Activated CD4-positive, alpha-beta T cell treated with anti-CD3 and anti-CD28 coated beads, Interleukin-2, amount 10 ng/mL, durations not matched to agents 7 days and 5 days (primary cell): Measurements from ENCODE around the gene DRAXIN. TPM values are rescaled to one million over a fixed set of nuclear protein-coding genes. Genes with fewer than 3 reads are reported as not detected.

Experiments
- CTCF ChIA-PET: fragments of 350-600 bp; sonication (Branson Sonifier 250); formaldehyde crosslinking; loops from one replicate; lab custom pipeline; 2021; ENCODE audit warnings: antibody characterized with exemption; lab: Charles Lee
- POLR2A ChIA-PET: fragments of 350-600 bp; sonication (Branson Sonifier 250); formaldehyde crosslinking; loops from one replicate; lab custom pipeline; 2021; ENCODE audit warnings: antibody characterized with exemption; lab: Charles Lee
- DNase-seq: peaks from one replicate; pipeline ENCODE4 v3.0.0-alpha.2; 2020
- H3K27ac Mint-ChIP-seq: one replicate; pipeline ENCODE4 v1.8.0; 2021; ENCODE audit warnings: mild to moderate bottlenecking, moderate library complexity, mixed read lengths
- H3K27me3 Mint-ChIP-seq: one replicate; pipeline ENCODE4 v1.8.0; 2021; ENCODE audit warnings: mixed read lengths
- H3K36me3 Mint-ChIP-seq: one replicate; pipeline ENCODE4 v1.8.0; 2021; ENCODE audit warnings: low read depth, mixed read lengths
- H3K4me1 Mint-ChIP-seq: one replicate; pipeline ENCODE4 v1.8.0; 2021; ENCODE audit warnings: mixed read lengths
- H3K4me3 Mint-ChIP-seq: one replicate; pipeline ENCODE4 v1.8.0; 2021; ENCODE audit warnings: mild to moderate bottlenecking, moderate library complexity, mixed read lengths
- H3K9me3 Mint-ChIP-seq: one replicate; pipeline ENCODE4 v1.8.0; 2021; ENCODE audit warnings: mixed read lengths
- total RNA-seq, 2 experiments: library from RNA; stranded (reverse); gene quantifications; one replicate each; pipeline ENCODE4 v1.2.3, GENCODE V29; 2021

DRAXIN gene
- total RNA-seq, 2 experiments from 2014 or later: 0.54 to 0.62 TPM

GRCh38 chr1:11680270-11681070, 11.0 kb upstream of the DRAXIN start:
- Mint-ChIP-seq H3K9me3 (no peaks in the 10 kb centered on the region), H3K4me1 (peaks cover 17% of the 10 kb centered on the region), H3K4me3 (peak overlapping the region; percentile 80), H3K36me3 (peaks cover 4% of the 10 kb centered on the region), H3K27ac (peak overlapping the region; percentile 77), H3K27me3 (peaks cover 13% of the 10 kb centered on the region)
- DNase-seq: no peak
- POLR2A ChIA-PET: interaction anchor here (1.7 kb wide), 1 partner anchor 16 kb away, joined by 8 read pairs; the partner anchor contains the start of gene FBXO6
- CTCF ChIA-PET: interaction anchor here (1.0 to 3.9 kb wide), 4 partner anchors 17 to 50 kb away, joined by 3 to 32 read pairs (median 4); partner anchors contain the start of gene FBXO6

- no peaks in the 10 kb centered on the region for H3K9me3 Mint-ChIP-seq
- DNase-seq: peak; percentile 91
- peaks cover 17% of the 10 kb centered on the region for H3K4me1 Mint-ChIP-seq
- H3K27me3 Mint-ChIP-seq: peaks cover 14% of the 10 kb centered on the region
- H3K27ac Mint-ChIP-seq: peak within 1 kb of the TSS; percentile 87
- H3K36me3 Mint-ChIP-seq: no peaks in the 10 kb centered on the region
- ChIA-PET POLR2A (interaction anchor here (1.7 kb wide), 1 partner anchor 17 kb away, joined by 8 read pairs; the partner anchor contains the start of gene FBXO6), CTCF (interaction anchor here (0.9 to 3.9 kb wide), 8 partner anchors 9 to 49 kb away, joined by 3 to 32 read pairs (median 3); partner anchors contain the start of gene FBXO6)
- peak within 1 kb of the TSS; percentile 80 for H3K4me3 Mint-ChIP-seq
Measured at GRCh38 chr1:11681071-11681771, 10.3 kb upstream of the DRAXIN start, which contains the start of gene MAD2L2. TSS of gene MAD2L2 (minus strand) at chr1:11681148. CDS start at chr1:11680601, 547 bp downstream.

- no peaks in the 10 kb centered on the region for H3K9me3 Mint-ChIP-seq
- peak overlapping the region; percentile 58 for H3K4me3 Mint-ChIP-seq
- H3K27me3 Mint-ChIP-seq: peaks cover 14% of the 10 kb centered on the region
- ChIA-PET POLR2A (interaction anchor here (0.7 kb wide), 1 partner anchor 227 kb away, joined by 3 read pairs; no protein-coding TSS in a partner anchor), CTCF (interaction anchor here (1.1 to 3.9 kb wide), 6 partner anchors 12 to 37 kb away, joined by 3 to 32 read pairs (median 6); partner anchors contain the start of gene FBXO6)
- peaks cover 17% of the 10 kb centered on the region for H3K4me1 Mint-ChIP-seq
- H3K27ac Mint-ChIP-seq: no peak overlapping the region
- no peak for DNase-seq
- H3K36me3 Mint-ChIP-seq: no peaks in the 10 kb centered on the region
Measured at GRCh38 chr1:11682287-11682771, 9.2 kb upstream of the DRAXIN start.

GRCh38 chr1:11682799-11683198, 8.7 kb upstream of the DRAXIN start:
- Mint-ChIP-seq H3K4me1 (peaks cover 17% of the 10 kb centered on the region), H3K36me3 (no peaks in the 10 kb centered on the region), H3K4me3 (no peak overlapping the region), H3K9me3 (no peaks in the 10 kb centered on the region), H3K27ac (no peak overlapping the region), H3K27me3 (peaks cover 17% of the 10 kb centered on the region)
- CTCF ChIA-PET: interaction anchor here (1.2 to 3.9 kb wide), 5 partner anchors 11 to 645 kb away, joined by 4 to 32 read pairs (median 4); partner anchors contain the start of gene FBXO6
- POLR2A ChIA-PET: interaction anchor here (0.7 kb wide), 1 partner anchor 30 kb away, joined by 3 read pairs; no protein-coding TSS in a partner anchor
- no peak for DNase-seq

- peaks cover 27% of the 10 kb centered on the region for H3K27me3 Mint-ChIP-seq
- CTCF ChIA-PET: interaction anchor here (1.4 to 3.9 kb wide), 3 partner anchors 12 to 646 kb away, joined by 4 to 32 read pairs (median 4); partner anchors contain the start of gene FBXO6
Measured at GRCh38 chr1:11684070-11684469, 7.4 kb upstream of the DRAXIN start.

GRCh38 chr1:11685210-11685752, 6.2 kb upstream of the DRAXIN start:
- Mint-ChIP-seq H3K4me1 (peaks cover 7% of the 10 kb centered on the region), H3K27ac (no peak overlapping the region), H3K36me3 (no peaks in the 10 kb centered on the region), H3K4me3 (no peak overlapping the region), H3K27me3 (peaks cover 38% of the 10 kb centered on the region), H3K9me3 (no peaks in the 10 kb centered on the region)
- ChIA-PET POLR2A (no interaction called here), CTCF (interaction anchor here (1.0 to 1.3 kb wide), 4 partner anchors 9 to 33 kb away, joined by 3 to 7 read pairs (median 4); partner anchors contain the start of gene FBXO6)
- no peak for DNase-seq

More at GRCh38 chr1:11684070-11684469, 7.4 kb upstream of the DRAXIN start:
- no peaks in the 10 kb centered on the region for H3K36me3 Mint-ChIP-seq
- no peak overlapping the region for H3K27ac Mint-ChIP-seq
- DNase-seq: no peak
- no peak overlapping the region for H3K4me3 Mint-ChIP-seq
- H3K4me1 Mint-ChIP-seq: peaks cover 14% of the 10 kb centered on the region
- POLR2A ChIA-PET: interaction anchor here (0.7 kb wide), 1 partner anchor 611 kb away, joined by 3 read pairs; no protein-coding TSS in a partner anchor
- H3K9me3 Mint-ChIP-seq: no peaks in the 10 kb centered on the region

GRCh38 chr1:11688506-11688905, 3.0 kb upstream of the DRAXIN start:
- ChIA-PET CTCF (no interaction called here), POLR2A (no interaction called here)
- DNase-seq: no peak
- Mint-ChIP-seq H3K4me1 (peaks cover 23% of the 10 kb centered on the region), H3K9me3 (no peaks in the 10 kb centered on the region), H3K36me3 (no peaks in the 10 kb centered on the region), H3K27me3 (peaks cover 53% of the 10 kb centered on the region), H3K27ac (no peak overlapping the region), H3K4me3 (no peak overlapping the region)

- DNase-seq: no peak
- Mint-ChIP-seq H3K36me3 (no peaks in the 10 kb centered on the region), H3K4me1 (peaks cover 28% of the 10 kb centered on the region), H3K27me3 (peaks cover 58% of the 10 kb centered on the region), H3K9me3 (no peaks in the 10 kb centered on the region), H3K27ac (no peak overlapping the region), H3K4me3 (no peak overlapping the region)
- POLR2A ChIA-PET: no interaction called here
- CTCF ChIA-PET: interaction anchor here (0.5 to 1.7 kb wide), 5 partner anchors 8 to 531 kb away, joined by 3 to 5 read pairs (median 3); partner anchors contain the start of gene FBXO6
Measured at GRCh38 chr1:11690397-11691301, 861 bp upstream of the DRAXIN start.

- POLR2A ChIA-PET: no interaction called here
- H3K4me3 Mint-ChIP-seq: peak overlapping the region; percentile 55
- CTCF ChIA-PET: interaction anchor here (1.3 kb wide), 1 partner anchor 27 kb away, joined by 4 read pairs; the partner anchor contains the start of gene FBXO6
- H3K9me3 Mint-ChIP-seq: no peaks in the 10 kb centered on the region
- H3K36me3 Mint-ChIP-seq: no peaks in the 10 kb centered on the region
- H3K4me1 Mint-ChIP-seq: peaks cover 28% of the 10 kb centered on the region
- DNase-seq: no peak
- peak overlapping the region; percentile 73 for H3K27ac Mint-ChIP-seq
- H3K27me3 Mint-ChIP-seq: peaks cover 56% of the 10 kb centered on the region
Measured at GRCh38 chr1:11691928-11692711, 610 bp downstream of the DRAXIN start.

GRCh38 chr1:11693024-11693590, 1.6 kb downstream of the DRAXIN start:
- CTCF ChIA-PET: interaction anchor here (1.0 to 1.3 kb wide), 3 partner anchors 27 to 43 kb away, joined by 3 to 5 read pairs (median 4); partner anchors contain the start of gene FBXO6

More at GRCh38 chr1:11693024-11693590, 1.6 kb downstream of the DRAXIN start:
- Mint-ChIP-seq H3K9me3 (no peaks in the 10 kb centered on the region), H3K4me1 (peaks cover 28% of the 10 kb centered on the region), H3K36me3 (no peaks in the 10 kb centered on the region), H3K27me3 (peaks cover 50% of the 10 kb centered on the region), H3K27ac (peak overlapping the region; percentile 73), H3K4me3 (peak overlapping the region; percentile 51)
- POLR2A ChIA-PET: interaction anchor here (0.6 kb wide), 1 partner anchor 14 kb away, joined by 5 read pairs; no protein-coding TSS in a partner anchor
- DNase-seq: peak; percentile 49
